Activated CD4-positive, alpha-beta T cell treated with anti-CD3 and anti-CD28 coated beads, Interleukin-10, Interleukin-2, amounts not matched to agents 100 ng/mL and 50 ng/mL, durations not matched to agents 16 hours and 8 hours (primary cell): Measurements from ENCODE around the gene EDIL3.
"Not testable (repeated sequence)": the region's sequence is repeated elsewhere in the genome, so short reads cannot be mapped to it uniquely, and the experiment has no call there.

Source experiments
- DNase-seq: peaks from one replicate; pipeline ENCODE4 v3.0.0-alpha.2; 2020

Gene EDIL3

GRCh38 chr5:84255315-84255714 is 129.4 kb downstream of the EDIL3 start:
- DNase-seq: no peak

GRCh38 chr5:84253946-84254345 is 130.7 kb downstream of the EDIL3 start:
- no peak for DNase-seq

GRCh38 chr5:84251503-84251902 is 133.2 kb downstream of the EDIL3 start:
- DNase-seq: no peak

- no peak for DNase-seq
These were observed 134.6 kb downstream of the EDIL3 start for GRCh38 chr5:84249918-84250630.

DNA sequence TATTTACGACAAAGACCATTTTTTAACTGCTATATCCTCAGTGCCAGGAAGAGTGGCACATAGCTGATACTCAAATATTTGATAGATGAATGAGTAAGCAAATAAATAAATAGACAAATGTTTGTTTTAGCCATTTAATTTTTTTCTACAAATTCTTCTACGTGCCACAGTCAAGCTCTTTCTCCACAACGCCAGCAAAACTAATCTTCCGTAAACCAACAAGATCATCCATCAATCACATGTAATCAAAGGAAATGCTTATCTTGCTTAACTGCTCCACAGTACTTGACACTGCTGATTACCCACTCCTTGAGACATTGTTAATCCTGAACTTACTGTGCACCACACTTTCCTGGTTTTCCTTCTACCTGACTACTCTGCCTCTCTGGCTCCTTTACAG is 136.7 kb downstream of the EDIL3 start:
- DNase-seq: no peak

DNA sequence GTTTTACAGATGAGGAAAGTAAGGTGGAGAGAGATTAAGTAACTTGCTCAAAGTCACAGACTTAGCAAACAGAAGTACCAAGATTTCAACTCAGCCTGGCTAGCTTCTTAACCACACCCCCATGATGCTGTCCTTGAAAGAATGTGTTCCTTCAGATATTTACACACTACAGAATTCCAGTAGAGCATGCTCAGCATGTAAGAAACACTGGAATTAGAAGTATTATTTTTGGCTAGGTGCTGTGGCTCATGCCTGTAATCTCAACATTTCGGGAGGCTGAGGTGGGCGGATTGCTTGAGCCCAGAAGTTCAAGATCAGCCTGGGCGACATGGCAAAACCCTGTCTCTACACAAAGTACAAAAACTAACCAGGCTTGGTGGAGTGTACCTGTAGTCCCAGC is 142.4 kb downstream of the EDIL3 start:
- no peak for DNase-seq

DNA sequence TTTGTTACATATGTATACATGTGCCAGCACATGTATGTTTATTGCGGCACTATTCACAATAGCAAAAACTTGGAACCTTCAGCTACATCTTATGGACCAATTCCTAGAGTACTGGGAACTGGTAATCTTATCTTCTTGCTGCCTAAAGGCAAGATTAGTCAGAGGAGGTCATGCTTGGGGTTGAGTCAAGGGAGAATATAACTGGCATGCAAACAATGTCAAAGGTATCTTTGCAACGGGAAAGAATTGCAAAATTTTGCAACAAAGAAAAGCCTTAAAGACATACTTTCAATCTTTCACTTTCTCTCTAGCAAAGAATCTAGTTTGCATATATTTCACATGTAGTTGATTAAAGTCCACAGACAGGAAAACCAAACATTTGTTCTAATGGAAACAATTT is 145.2 kb downstream of the EDIL3 start:
- DNase-seq: no peak

- DNase-seq: no peak
These were observed 147.6 kb downstream of the EDIL3 start for GRCh38 chr5:84237126-84237525.

GRCh38 chr5:84231433-84231832 is 153.2 kb downstream of the EDIL3 start:
- DNase-seq: no peak

GRCh38 chr5:84229045-84229444 is 155.6 kb downstream of the EDIL3 start:
- DNase-seq: no peak

- DNase-seq: no peak
These were observed 156.4 kb downstream of the EDIL3 start for GRCh38 chr5:84228266-84228665.

GRCh38 chr5:84227236-84227635 is 157.4 kb downstream of the EDIL3 start:
- no peak for DNase-seq

GRCh38 chr5:84218546-84218945 is 166.1 kb downstream of the EDIL3 start:
- no peak for DNase-seq

- DNase-seq: no peak
These were observed 169.2 kb downstream of the EDIL3 start for GRCh38 chr5:84215521-84215920.

- no peak for DNase-seq
These were observed 170.8 kb downstream of the EDIL3 start for GRCh38 chr5:84213861-84214260.

DNA sequence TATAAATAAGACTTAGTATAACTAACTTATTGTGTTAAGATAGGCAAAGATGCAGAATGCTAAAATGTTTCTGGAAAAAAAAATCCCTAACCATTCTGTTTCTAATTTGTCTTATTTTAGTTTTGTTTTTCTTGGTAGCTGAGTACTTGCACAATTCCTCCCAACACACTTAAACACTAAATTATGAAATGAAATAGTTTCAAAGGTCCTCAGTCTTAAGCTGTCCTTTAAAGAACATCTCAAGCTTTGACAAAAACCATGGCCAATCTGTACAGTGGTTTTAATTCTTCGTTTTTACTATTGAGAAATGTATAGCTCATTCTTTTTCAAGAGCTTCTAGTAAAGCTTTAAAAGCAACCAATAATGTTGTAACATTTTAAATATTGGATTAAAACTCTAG is 171.5 kb downstream of the EDIL3 start:
- DNase-seq: no peak

DNA sequence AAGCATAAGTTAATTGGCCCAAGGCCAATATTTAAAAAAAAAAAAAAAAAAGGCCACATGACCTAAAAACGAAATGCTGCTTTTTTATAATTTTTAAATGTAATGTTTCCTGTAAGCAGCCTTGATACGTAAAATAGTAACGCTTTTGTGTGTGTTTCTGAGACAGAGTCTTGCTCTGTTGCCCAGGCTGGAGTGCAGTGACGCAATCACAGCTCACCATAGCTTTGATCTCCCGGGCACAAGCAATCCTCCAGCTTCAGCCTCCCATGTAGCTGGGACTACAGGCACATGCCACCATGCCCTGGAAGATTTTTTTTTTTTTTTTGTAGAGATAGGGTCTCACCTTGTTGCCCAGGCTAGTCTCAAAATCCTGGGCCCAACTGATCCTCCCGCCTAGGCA is 179.9 kb downstream of the EDIL3 start:
- DNase-seq: no peak

DNA sequence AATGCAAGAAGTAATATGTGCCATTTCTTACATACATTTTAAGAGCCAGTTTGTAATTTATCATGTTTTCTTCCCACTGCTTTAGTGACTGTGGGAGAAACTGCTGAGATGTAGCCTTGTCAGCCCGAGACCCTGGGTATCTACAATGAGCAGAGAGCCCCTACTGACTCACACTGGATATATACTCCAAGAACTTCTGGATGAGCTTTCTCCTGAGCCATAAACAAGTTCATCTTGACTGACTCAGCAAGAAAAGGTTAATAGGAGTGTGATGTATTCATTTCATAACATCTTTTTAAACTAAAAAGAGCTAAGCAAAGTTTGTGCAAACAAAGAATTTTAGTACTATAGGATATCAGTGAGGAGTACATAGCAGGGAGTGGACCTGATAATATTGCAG is 182.5 kb downstream of the EDIL3 start:
- DNase-seq: no peak

- DNase-seq: no peak
These were observed 187.1 kb downstream of the EDIL3 start for GRCh38 chr5:84197538-84197937.

GRCh38 chr5:84191281-84191680 is 193.4 kb downstream of the EDIL3 start:
- DNase-seq: no peak

GRCh38 chr5:84184857-84185256 is 199.8 kb downstream of the EDIL3 start:
- no peak for DNase-seq

- DNase-seq: no peak
These were observed 203.6 kb downstream of the EDIL3 start for GRCh38 chr5:84181093-84181492.

DNA sequence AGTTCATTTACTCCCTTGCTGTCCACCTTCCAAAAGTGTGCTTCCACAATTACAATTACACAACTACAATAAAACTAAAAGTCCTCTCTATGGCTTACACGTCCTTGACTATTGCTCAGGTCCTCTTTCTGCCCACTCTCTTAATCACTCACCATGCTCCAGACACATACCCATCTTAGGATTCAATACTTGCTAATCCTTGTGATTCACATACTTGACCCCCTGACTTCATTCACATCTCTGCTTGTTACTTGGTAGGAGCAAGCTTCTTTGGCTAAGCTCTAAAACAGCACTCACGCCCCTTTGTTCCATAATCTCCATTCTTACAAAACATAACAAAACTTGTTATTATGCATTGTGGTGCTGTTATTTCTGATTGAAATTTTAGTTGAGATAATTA is 215.8 kb downstream of the EDIL3 start:
- no peak for DNase-seq

GRCh38 chr5:84163671-84164070 is 221.0 kb downstream of the EDIL3 start:
- DNase-seq: no peak

DNA sequence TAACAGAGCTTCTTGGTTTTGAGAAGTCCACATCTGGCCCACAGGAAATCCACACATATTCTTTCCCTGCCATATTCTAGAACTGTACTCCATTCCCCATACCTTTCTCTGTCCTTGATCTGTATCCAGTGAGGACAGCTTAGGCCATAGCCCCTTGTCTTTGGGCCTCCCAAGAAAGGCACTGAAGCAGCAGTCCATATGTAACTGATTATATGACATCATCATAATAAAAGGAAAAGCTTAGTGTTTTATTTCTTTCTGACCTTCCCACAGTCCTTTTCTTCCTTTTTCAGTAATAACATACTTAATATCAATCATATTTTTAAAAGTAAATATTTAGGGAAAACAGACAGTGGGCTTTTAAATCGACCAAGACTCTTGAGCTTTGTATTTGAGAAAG is 222.0 kb downstream of the EDIL3 start:
- no peak for DNase-seq

GRCh38 chr5:84160650-84161049 is 224.0 kb downstream of the EDIL3 start:
- not testable (repeated sequence) for DNase-seq
